Neural progenitor cell (in vitro differentiated cells): ENCODE measurements around the gene SLC10A7. TPM values are rescaled to one million over a fixed set of nuclear protein-coding genes. Genes with fewer than 3 reads are reported as not detected.

Experiments used
- DNase-seq: peaks from one replicate; pipeline ENCODE4 v3.0.0-alpha.2; 2016; ENCODE audit warnings: low spot score
- H2AFZ ChIP-seq: fragments of 200-600 bp; sonication (generic); replicated peaks from 2 replicates; pipeline ENCODE4 v1.6.1; 2016; ENCODE audit warnings: antibody characterized with exemption
- H3F3A ChIP-seq: fragments of 200-600 bp; sonication (generic); 2 replicates; pipeline ENCODE4 v1.6.1; 2016; ENCODE audit warnings: antibody characterized with exemption, low read depth
- H3K27ac ChIP-seq: fragments of 200-600 bp; sonication (generic); 2 replicates; pipeline ENCODE4 v1.5.1; 2016; ENCODE audit warnings: mild to moderate bottlenecking
- H3K27me3 ChIP-seq: fragments of 200-600 bp; sonication (generic); 2 replicates; pipeline ENCODE4 v1.6.1; 2016; ENCODE audit warnings: mild to moderate bottlenecking, moderate library complexity
- H3K36me3 ChIP-seq: fragments of 200-600 bp; sonication (generic); 2 replicates; pipeline ENCODE4 v1.5.1; 2016
- H3K4me1 ChIP-seq: fragments of 200-600 bp; sonication (generic); 2 replicates; pipeline ENCODE4 v1.6.1; 2016; ENCODE audit warnings: mixed run types
- H3K4me2 ChIP-seq: fragments of 200-600 bp; sonication (generic); 2 replicates; pipeline ENCODE4 v1.6.1; 2016
- H3K4me3 ChIP-seq: fragments of 200-600 bp; sonication (generic); 2 replicates; pipeline ENCODE4 v1.5.1; 2016
- H3K79me2 ChIP-seq: fragments of 200-600 bp; sonication (generic); 2 replicates; pipeline ENCODE4 v1.6.1; 2016; ENCODE audit warnings: low read depth
- H3K9ac ChIP-seq: fragments of 200-600 bp; sonication (generic); 2 replicates; pipeline ENCODE4 v1.6.1; 2016
- H3K9me3 ChIP-seq: fragments of 200-600 bp; sonication (generic); 2 replicates; pipeline ENCODE4 v1.5.1; 2016; ENCODE audit warnings: low read depth
- H4K20me1 ChIP-seq: fragments of 200-600 bp; sonication (generic); 2 replicates; pipeline ENCODE4 v1.6.1; 2016; ENCODE audit warnings: low read depth
- H3K27ac Mint-ChIP-seq: 3 replicates; pipeline ENCODE4 v1.8.0; 2021; ENCODE audit warnings: mixed read lengths
- H3K27me3 Mint-ChIP-seq: 2 replicates; pipeline ENCODE4 v1.8.0; 2022; ENCODE audit warnings: low read depth, mild to moderate bottlenecking, inconsistent platforms, moderate library complexity, mixed read lengths; ENCODE audit not compliant: insufficient read depth
- H3K36me3 Mint-ChIP-seq: 3 replicates; pipeline ENCODE4 v1.8.0; 2021; ENCODE audit warnings: mixed read lengths
- H3K4me1 Mint-ChIP-seq: 3 replicates; pipeline ENCODE4 v1.8.0; 2021; ENCODE audit warnings: mixed read lengths
- H3K4me3 Mint-ChIP-seq: 3 replicates; pipeline ENCODE4 v1.8.0; 2021; ENCODE audit warnings: mild to moderate bottlenecking, moderate library complexity, mixed read lengths
- H3K9me3 Mint-ChIP-seq: 3 replicates; pipeline ENCODE4 v1.8.0; 2020; ENCODE audit warnings: mixed read lengths
- CTCF ChIP-seq: fragments of 200-600 bp; sonication (generic); IDR thresholded peaks from 2 replicates; pipeline ENCODE4 v1.5.1; 2017; ENCODE audit warnings: antibody characterized with exemption, mild to moderate bottlenecking
- EZH2 ChIP-seq: fragments of 200-600 bp; sonication (generic); IDR thresholded peaks from 2 replicates; pipeline ENCODE4 v1.6.1; 2017; ENCODE audit warnings: antibody characterized with exemption, mild to moderate bottlenecking, moderate library complexity
- EZH2phosphoT487 ChIP-seq: fragments of 200-600 bp; sonication (generic); IDR thresholded peaks from 2 replicates; pipeline ENCODE4 v1.6.1; 2017; ENCODE audit warnings: antibody characterized with exemption
- total RNA-seq: library from RNA; depleted of rRNA; stranded (reverse); fragments of >200 nt; gene quantifications from 2 replicates; pipeline ENCODE4 v1.2.3, GENCODE V29; 2015; ENCODE audit warnings: low replicate concordance

SLC10A7 gene
- total RNA-seq, 1 donor from 2014 or later = 9.9 TPM

GRCh38 chr4:146500216-146500615, 21.5 kb downstream of the SLC10A7 start:
- H3K4me1 ChIP-seq = no peaks in the 10 kb centered on the region
- TF ChIP-seq CTCF = no peak
- TF ChIP-seq EZH2 = no peak
- TF ChIP-seq EZH2phosphoT487 = no peak
- Mint-ChIP-seq H3K4me3 (no peak overlapping the region), H3K27ac (no peak overlapping the region), H3K4me1 (peaks cover 6% of the 10 kb centered on the region), H3K27me3 (peaks cover 3% of the 10 kb centered on the region), H3K9me3 (no peaks in the 10 kb centered on the region), H3K36me3 (no peaks in the 10 kb centered on the region)
- DNase-seq = no peak
- H3K9ac ChIP-seq = no peak overlapping the region
- H3K36me3 ChIP-seq = no peaks in the 10 kb centered on the region
- H4K20me1 ChIP-seq = no peaks in the 10 kb centered on the region
- H3K27me3 ChIP-seq = no peaks in the 10 kb centered on the region
- no peaks in the 10 kb centered on the region for H3F3A ChIP-seq
- H3K4me2 ChIP-seq = no peak overlapping the region
- H3K27ac ChIP-seq = no peak overlapping the region
- H2AFZ ChIP-seq = no peak overlapping the region
- H3K4me3 ChIP-seq = no peak overlapping the region
- H3K9me3 ChIP-seq = no peaks in the 10 kb centered on the region
- no peaks in the 10 kb centered on the region for H3K79me2 ChIP-seq

GRCh38 chr4:146498291-146498690, 23.4 kb downstream of the SLC10A7 start:
- H2AFZ ChIP-seq = no peak overlapping the region
- Mint-ChIP-seq H3K4me1 (peaks cover 6% of the 10 kb centered on the region), H3K4me3 (no peak overlapping the region), H3K9me3 (no peaks in the 10 kb centered on the region), H3K36me3 (no peaks in the 10 kb centered on the region), H3K27me3 (peaks cover 3% of the 10 kb centered on the region), H3K27ac (no peak overlapping the region)
- no peaks in the 10 kb centered on the region for H3K36me3 ChIP-seq
- DNase-seq = no peak
- no peak overlapping the region for H3K27ac ChIP-seq
- no peak for TF ChIP-seq CTCF
- no peak for TF ChIP-seq EZH2
- no peak for TF ChIP-seq EZH2phosphoT487
- H3K9ac ChIP-seq = no peak overlapping the region
- no peak overlapping the region for H3K4me2 ChIP-seq
- no peaks in the 10 kb centered on the region for H3K79me2 ChIP-seq
- H3K4me3 ChIP-seq = no peak overlapping the region
- H4K20me1 ChIP-seq = no peaks in the 10 kb centered on the region
- no peaks in the 10 kb centered on the region for H3K4me1 ChIP-seq
- H3K9me3 ChIP-seq = no peaks in the 10 kb centered on the region
- no peaks in the 10 kb centered on the region for H3K27me3 ChIP-seq
- no peaks in the 10 kb centered on the region for H3F3A ChIP-seq

- H3K79me2 ChIP-seq = no peaks in the 10 kb centered on the region
- Mint-ChIP-seq H3K27ac (no peak overlapping the region), H3K27me3 (peaks cover 5% of the 10 kb centered on the region), H3K9me3 (no peaks in the 10 kb centered on the region), H3K36me3 (no peaks in the 10 kb centered on the region), H3K4me1 (peaks cover 6% of the 10 kb centered on the region), H3K4me3 (no peak overlapping the region)
- H3K9me3 ChIP-seq = no peaks in the 10 kb centered on the region
- no peak overlapping the region for H3K4me3 ChIP-seq
- H3K4me1 ChIP-seq = no peaks in the 10 kb centered on the region
- H3K9ac ChIP-seq = no peak overlapping the region
- H3K27me3 ChIP-seq = no peaks in the 10 kb centered on the region
- H3K27ac ChIP-seq = no peak overlapping the region
- no peak for TF ChIP-seq CTCF
- no peak for DNase-seq
- no peak overlapping the region for H3K4me2 ChIP-seq
- H3K36me3 ChIP-seq = no peaks in the 10 kb centered on the region
- H4K20me1 ChIP-seq = no peaks in the 10 kb centered on the region
- no peak overlapping the region for H2AFZ ChIP-seq
- H3F3A ChIP-seq = no peaks in the 10 kb centered on the region
Observed at GRCh38 chr4:146495269-146495668, 26.5 kb downstream of the SLC10A7 start.

- peaks cover 6% of the 10 kb centered on the region for H3K4me1 Mint-ChIP-seq
- no peaks in the 10 kb centered on the region for H3K79me2 ChIP-seq
- no peak overlapping the region for H3K4me2 ChIP-seq
- H3K36me3 Mint-ChIP-seq = no peaks in the 10 kb centered on the region
- H3K27me3 Mint-ChIP-seq = peaks cover 5% of the 10 kb centered on the region
- H3K4me3 Mint-ChIP-seq = no peak overlapping the region
- no peaks in the 10 kb centered on the region for H3F3A ChIP-seq
- TF ChIP-seq EZH2phosphoT487 (no peak), CTCF (no peak), EZH2 (no peak)
- no peak overlapping the region for H2AFZ ChIP-seq
- H3K9me3 ChIP-seq = no peaks in the 10 kb centered on the region
- H3K4me1 ChIP-seq = peaks cover 6% of the 10 kb centered on the region
- H4K20me1 ChIP-seq = no peaks in the 10 kb centered on the region
- no peaks in the 10 kb centered on the region for H3K9me3 Mint-ChIP-seq
- no peak for DNase-seq
- H3K27ac Mint-ChIP-seq = no peak overlapping the region
- H3K36me3 ChIP-seq = no peaks in the 10 kb centered on the region
- H3K4me3 ChIP-seq = no peak overlapping the region
- H3K9ac ChIP-seq = no peak overlapping the region
- no peaks in the 10 kb centered on the region for H3K27me3 ChIP-seq
- H3K27ac ChIP-seq = no peak overlapping the region
Observed at GRCh38 chr4:146494143-146494542, 27.6 kb downstream of the SLC10A7 start.
